RWPE1 (cell line): ENCODE measurements around the gene TDRD6.

Experiments
- CTCF ChIA-PET: fragments of 350-600 bp; sonication (Branson Sonifier 250); formaldehyde crosslinking; extraction: SDS; loops from one replicate; lab custom pipeline; 2021; lab: Yijun Ruan, JAX
- POLR2A ChIA-PET: fragments of 400-600 bp; formaldehyde crosslinking; extraction: SDS; loops from one replicate; lab custom pipeline; 2020; ENCODE audit warnings: antibody characterized with exemption; ENCODE audit not compliant: low non-redundant PET; lab: Yijun Ruan, JAX
- DNase-seq: peaks from one replicate; pipeline ENCODE4 v3.0.0; 2012; ENCODE audit warnings: low spot score
- H3K27ac ChIP-seq: fragments of 450-650 bp; 2 replicates; pipeline ENCODE4 v1.5.1; 2017
- TF ChIP-seq, protein P1 (sequence below): fragments of 450-650 bp; conservative IDR thresholded peaks from 2 replicates; pipeline ENCODE4 v1.5.1; 2017; ENCODE audit warnings: low read depth, mild to moderate bottlenecking

TDRD6 gene

DNA sequence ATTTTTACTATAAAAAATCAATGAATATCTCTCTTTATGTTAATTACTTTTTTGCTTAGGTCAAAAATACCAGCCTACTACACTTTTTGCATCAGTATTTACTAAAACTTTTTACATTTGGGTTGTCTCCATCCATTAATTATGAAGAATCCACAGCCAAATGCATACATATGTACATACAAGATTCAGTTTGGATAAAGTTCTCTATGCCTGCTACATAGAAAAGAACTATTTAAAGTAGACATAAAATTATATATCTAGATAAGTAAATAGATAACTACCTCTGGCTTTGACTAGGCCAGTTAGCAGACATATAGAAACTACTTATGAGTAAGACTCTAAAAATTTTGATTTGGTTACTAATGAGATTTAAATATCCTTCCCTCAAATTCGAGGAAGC, 12.3 kb downstream of the TDRD6 start:
- DNase-seq = no peak
- ChIA-PET POLR2A (no interaction called here), CTCF (interaction anchor here (0.8 kb wide), 1 partner anchor 240 kb away, joined by 4 read pairs; no protein-coding TSS in a partner anchor)

DNA sequence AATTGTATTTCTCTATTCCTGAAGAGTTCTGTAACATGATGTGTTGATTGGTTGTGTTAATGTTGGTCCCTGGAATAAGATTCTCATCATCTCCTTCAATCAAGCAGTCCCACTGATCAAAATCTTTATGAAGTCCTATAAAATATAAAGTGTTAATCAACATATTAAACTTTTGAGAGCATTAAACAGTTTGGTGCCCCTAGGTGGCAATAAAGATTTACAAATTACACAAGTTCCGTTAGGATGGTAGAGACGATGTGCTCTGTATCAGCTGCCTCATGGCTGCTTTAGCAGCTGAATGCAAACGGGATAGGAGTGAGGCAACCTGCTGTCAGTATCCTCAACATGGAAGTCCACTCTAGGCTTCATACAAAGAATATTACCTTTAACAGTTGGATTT, 16.9 kb downstream of the TDRD6 start:
- DNase-seq = peak; percentile 28
- ChIA-PET CTCF (interaction anchor here (0.5 to 0.7 kb wide), 2 partner anchors 92 to 253 kb away, joined by 3 read pairs; no protein-coding TSS in a partner anchor), POLR2A (no interaction called here)
- TF ChIP-seq, protein P1, sequence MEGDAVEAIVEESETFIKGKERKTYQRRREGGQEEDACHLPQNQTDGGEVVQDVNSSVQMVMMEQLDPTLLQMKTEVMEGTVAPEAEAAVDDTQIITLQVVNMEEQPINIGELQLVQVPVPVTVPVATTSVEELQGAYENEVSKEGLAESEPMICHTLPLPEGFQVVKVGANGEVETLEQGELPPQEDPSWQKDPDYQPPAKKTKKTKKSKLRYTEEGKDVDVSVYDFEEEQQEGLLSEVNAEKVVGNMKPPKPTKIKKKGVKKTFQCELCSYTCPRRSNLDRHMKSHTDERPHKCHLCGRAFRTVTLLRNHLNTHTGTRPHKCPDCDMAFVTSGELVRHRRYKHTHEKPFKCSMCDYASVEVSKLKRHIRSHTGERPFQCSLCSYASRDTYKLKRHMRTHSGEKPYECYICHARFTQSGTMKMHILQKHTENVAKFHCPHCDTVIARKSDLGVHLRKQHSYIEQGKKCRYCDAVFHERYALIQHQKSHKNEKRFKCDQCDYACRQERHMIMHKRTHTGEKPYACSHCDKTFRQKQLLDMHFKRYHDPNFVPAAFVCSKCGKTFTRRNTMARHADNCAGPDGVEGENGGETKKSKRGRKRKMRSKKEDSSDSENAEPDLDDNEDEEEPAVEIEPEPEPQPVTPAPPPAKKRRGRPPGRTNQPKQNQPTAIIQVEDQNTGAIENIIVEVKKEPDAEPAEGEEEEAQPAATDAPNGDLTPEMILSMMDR = 0 out of 2 replicates have a peak, but pooled peaks have one; percentile 17
- no peak overlapping the region for H3K27ac ChIP-seq

More for the DNA sequence above, 12.3 kb downstream of the TDRD6 start:
- TF ChIP-seq, protein P1 = no peak
- no peak overlapping the region for H3K27ac ChIP-seq

DNA sequence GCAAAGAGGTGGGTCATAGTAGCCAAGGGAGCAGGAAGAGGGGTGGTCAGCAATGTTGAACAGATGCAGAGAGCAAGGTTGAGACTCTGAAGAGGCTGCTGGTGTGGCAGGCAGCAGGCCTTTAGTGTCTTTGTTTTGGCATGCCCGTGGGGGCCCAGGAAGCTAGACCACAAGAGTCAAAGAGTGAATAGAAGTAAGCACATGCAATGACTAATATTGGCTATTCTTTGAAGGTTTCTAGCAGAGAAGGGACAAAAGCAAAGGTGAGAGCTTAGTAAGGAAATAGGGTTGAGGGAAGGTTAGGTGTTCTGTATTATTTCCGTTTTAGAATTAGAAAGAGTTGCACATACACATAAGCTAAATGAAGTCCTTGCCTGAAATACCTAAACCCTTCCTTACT, 18.8 kb downstream of the TDRD6 start:
- POLR2A ChIA-PET = no interaction called here
- no peak for DNase-seq
- TF ChIP-seq, protein P1 = no peak
- CTCF ChIA-PET = no interaction called here
- no peak overlapping the region for H3K27ac ChIP-seq

DNA sequence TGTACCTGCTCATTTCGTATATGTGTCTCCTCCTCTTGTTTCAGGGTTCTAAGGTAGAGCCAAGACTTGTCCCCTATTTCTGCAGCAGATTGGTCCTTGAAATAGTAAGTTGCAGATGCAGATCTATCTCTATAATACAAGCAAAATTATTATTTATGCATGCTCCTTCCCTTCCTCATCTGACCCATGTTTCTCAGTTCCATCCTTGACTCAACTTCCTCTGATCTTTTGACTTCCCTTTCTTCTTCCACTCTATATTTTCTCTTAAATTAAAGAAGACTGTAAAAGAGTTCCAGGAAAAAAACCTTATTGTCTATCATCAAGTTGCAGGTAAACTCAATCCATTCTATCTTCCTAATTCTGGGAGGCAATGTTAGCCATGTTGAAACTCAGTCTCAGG, 23.8 kb downstream of the TDRD6 start:
- ChIA-PET POLR2A (no interaction called here), CTCF (no interaction called here)
- no peak for DNase-seq
- TF ChIP-seq, protein P1 = no peak
- H3K27ac ChIP-seq = no peak overlapping the region

DNA sequence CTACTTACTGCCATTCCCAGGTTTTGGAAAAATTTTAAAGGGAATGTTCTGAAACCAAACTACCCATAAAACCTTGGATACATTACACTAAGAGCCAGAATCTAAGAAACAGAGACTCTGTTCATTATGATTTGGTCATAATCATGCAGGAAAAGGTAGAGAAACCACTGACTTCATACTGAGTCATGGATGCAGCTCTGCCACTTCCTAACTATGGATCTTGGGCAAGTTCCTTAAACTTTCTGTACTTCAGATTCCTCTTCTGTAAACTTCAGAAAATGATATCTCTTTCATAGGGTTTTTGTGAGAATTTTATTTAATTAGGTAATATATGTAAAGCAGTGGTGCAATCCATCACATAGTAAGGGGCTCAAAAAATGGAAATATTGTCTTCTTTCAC, 27.5 kb downstream of the TDRD6 start:
- no peak overlapping the region for H3K27ac ChIP-seq
- DNase-seq = peak; percentile 52
- ChIA-PET CTCF (no interaction called here), POLR2A (no interaction called here)
- TF ChIP-seq, protein P1 = no peak

DNA sequence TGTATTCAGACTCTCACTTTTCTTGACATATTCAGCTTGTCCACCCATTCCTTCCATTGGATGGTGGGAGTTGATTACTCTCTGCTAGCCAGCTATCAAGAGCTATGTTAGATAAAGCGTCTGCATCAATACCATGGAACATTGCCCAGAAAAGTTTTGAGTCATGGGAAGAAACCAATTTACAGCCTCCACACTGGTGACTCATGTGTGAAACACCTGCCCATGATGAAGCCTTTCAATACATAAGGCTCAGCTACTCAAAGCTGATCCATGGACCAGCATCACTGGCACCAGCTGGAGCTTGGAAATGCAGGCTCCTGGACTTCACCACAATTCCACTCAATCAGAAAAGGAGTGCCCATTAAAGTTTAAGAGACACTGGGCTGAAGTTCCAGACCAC, 31.4 kb downstream of the TDRD6 start:
- H3K27ac ChIP-seq = no peak overlapping the region
- ChIA-PET POLR2A (no interaction called here), CTCF (interaction anchor here (1.1 kb wide), 1 partner anchor 15 kb away, joined by 3 read pairs; no protein-coding TSS in a partner anchor)
- DNase-seq = peak; percentile 88
- TF ChIP-seq, protein P1 = no peak
